Effector memory CD8-positive, alpha-beta T cell (primary cell): ENCODE data around the gene CD40LG.

Experiments used
- ATAC-seq: fragments of 150-1000 bp; cut with Tn5 transposase; replicated peaks from 2 replicates; pipeline ENCODE4 v1.10.0; 2021; ENCODE audit warnings: mild to moderate bottlenecking, moderate library complexity
- DNase-seq, 3 experiments: peaks; one replicate each; pipeline ENCODE4 v3.0.0; 2021
- H3K27ac Mint-ChIP-seq, 2 donors: one replicate each; pipeline ENCODE4 v1.8.0; 2022; ENCODE audit warnings: mild to moderate bottlenecking in 2 of 2, mixed read lengths in 2 of 2, moderate library complexity in 2 of 2
- H3K27me3 Mint-ChIP-seq, 2 donors: one replicate each; pipeline ENCODE4 v1.8.0; 2022; ENCODE audit warnings: mixed read lengths in 2 of 2
- H3K36me3 Mint-ChIP-seq: one replicate; pipeline ENCODE4 v1.8.0; 2022; ENCODE audit warnings: mild to moderate bottlenecking, moderate library complexity, mixed read lengths; ENCODE audit not compliant: insufficient read depth
- H3K4me1 Mint-ChIP-seq, 2 donors: one replicate each; pipeline ENCODE4 v1.8.0; 2022; ENCODE audit warnings: low read depth in 2 of 2, mixed read lengths in 2 of 2
- H3K4me3 Mint-ChIP-seq, 2 donors: one replicate each; pipeline ENCODE4 v1.8.0; 2022; ENCODE audit warnings: mild to moderate bottlenecking in 2 of 2, mixed read lengths in 2 of 2, moderate library complexity in 2 of 2
- H3K9me3 Mint-ChIP-seq, 2 donors: one replicate each; pipeline ENCODE4 v1.8.0; 2022; ENCODE audit warnings: mixed read lengths in 2 of 2

Gene CD40LG

GRCh38 chrX:136691028-136691809 lies 43.3 kb downstream of the CD40LG start:
- no peak for DNase-seq
- H3K4me3 Mint-ChIP-seq: peak overlapping the region; percentile 53
- H3K36me3 Mint-ChIP-seq: peaks cover 12% of the 10 kb centered on the region
- H3K4me1 Mint-ChIP-seq: peaks cover 36 to 37% of the 10 kb centered on the region in 2 donors
- no peaks in the 10 kb centered on the region for H3K27me3 Mint-ChIP-seq
- H3K27ac Mint-ChIP-seq: peak overlapping the region in 1 of 2 donors; percentile 38
- peak; percentile 68 for ATAC-seq
- H3K9me3 Mint-ChIP-seq: no peaks in the 10 kb centered on the region

DNA sequence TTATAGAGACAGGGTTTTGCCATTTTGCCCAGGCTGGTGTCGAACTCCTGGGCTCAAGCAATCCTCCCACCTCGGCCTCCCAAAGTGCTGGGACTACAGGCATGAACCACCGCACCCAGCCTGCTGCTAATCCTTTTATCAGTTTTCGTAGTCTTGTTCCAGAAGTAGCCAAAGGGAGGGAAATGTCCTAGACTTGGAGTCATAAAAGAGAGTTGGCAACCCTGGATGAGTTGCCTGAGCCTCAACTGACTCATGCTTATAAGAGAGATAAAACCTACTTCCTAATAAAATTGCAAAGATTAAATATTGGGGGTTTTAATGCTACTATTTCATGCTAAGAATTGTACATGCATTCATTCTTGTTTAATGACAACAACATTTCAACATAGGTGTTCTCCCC lies 44.3 kb downstream of the CD40LG start:
- peaks cover 15% of the 10 kb centered on the region for H3K36me3 Mint-ChIP-seq
- peaks cover 39% of the 10 kb centered on the region in 2 donors for H3K4me1 Mint-ChIP-seq
- H3K27ac Mint-ChIP-seq: peak overlapping the region in 1 of 2 donors; percentile 38
- ATAC-seq (no peak), DNase-seq (no peak)
- H3K4me3 Mint-ChIP-seq: peak overlapping the region in 1 of 2 donors; percentile 53
- no peaks in the 10 kb centered on the region for H3K27me3 Mint-ChIP-seq
- H3K9me3 Mint-ChIP-seq: no peaks in the 10 kb centered on the region

DNA sequence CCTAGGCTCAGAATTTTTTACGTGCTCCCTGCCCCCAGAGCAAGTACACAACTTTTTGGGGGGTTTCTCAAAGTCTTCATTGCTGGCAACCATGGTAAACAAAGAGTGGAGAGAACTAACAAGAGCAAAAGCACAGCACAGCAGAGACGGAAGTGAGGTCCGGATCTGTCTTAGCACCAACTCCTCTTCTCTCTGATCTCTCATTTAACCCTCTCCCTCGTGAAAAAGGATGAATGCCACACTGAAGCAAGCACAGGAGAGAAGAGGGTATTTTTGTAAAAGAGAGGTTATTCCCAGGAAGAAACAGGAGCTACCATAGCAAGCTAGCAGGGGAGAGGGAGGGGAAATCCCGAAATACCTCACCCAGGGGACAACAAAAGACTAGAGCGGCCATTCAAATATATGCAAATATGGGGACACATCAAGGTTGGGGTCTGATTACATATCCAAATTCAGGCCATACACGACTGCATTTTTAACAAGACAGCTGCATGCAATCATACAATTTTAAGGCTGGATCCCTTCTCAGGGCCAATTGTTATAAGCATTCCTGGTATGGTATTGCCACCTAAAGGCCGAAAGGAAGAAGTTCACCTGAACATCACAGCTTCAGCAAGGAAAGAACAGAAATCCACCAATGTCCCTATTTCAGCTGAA lies 46.6 kb downstream of the CD40LG start:
- Mint-ChIP-seq H3K27me3 (no peaks in the 10 kb centered on the region), H3K4me3 (peak overlapping the region; percentile 63 to 64), H3K4me1 (peaks cover 34 to 35% of the 10 kb centered on the region in 2 donors), H3K36me3 (peaks cover 10% of the 10 kb centered on the region), H3K9me3 (no peaks in the 10 kb centered on the region), H3K27ac (peak overlapping the region; percentile 91 to 95)
- ATAC-seq (peak; percentile 55), DNase-seq (peak in 1 of 3 experiments; percentile 15)

- H3K27me3 Mint-ChIP-seq: no peaks in the 10 kb centered on the region
- H3K36me3 Mint-ChIP-seq: peaks cover 14% of the 10 kb centered on the region
- no peaks in the 10 kb centered on the region for H3K9me3 Mint-ChIP-seq
- H3K27ac Mint-ChIP-seq: peak overlapping the region; percentile 88 to 94
- ATAC-seq (peak; percentile 28), DNase-seq (no peak)
- peaks cover 21 to 22% of the 10 kb centered on the region in 2 donors for H3K4me1 Mint-ChIP-seq
- no peak overlapping the region for H3K4me3 Mint-ChIP-seq
Observed at GRCh38 chrX:136697156-136697555, 49.2 kb downstream of the CD40LG start.

- peak; percentile 37 for ATAC-seq
- H3K36me3 Mint-ChIP-seq: peaks cover 27% of the 10 kb centered on the region
- H3K27me3 Mint-ChIP-seq: no peaks in the 10 kb centered on the region
- no peak overlapping the region for H3K4me3 Mint-ChIP-seq
- no peak overlapping the region for H3K27ac Mint-ChIP-seq
- H3K9me3 Mint-ChIP-seq: no peaks in the 10 kb centered on the region
- no peak for DNase-seq
- peaks cover 0 to 8% of the 10 kb centered on the region in 2 donors for H3K4me1 Mint-ChIP-seq
Observed at GRCh38 chrX:136708348-136708747, 60.4 kb downstream of the CD40LG start.
